Amniotic stem cell (primary cell): ENCODE measurements around the gene ATP5F1D.
"Not testable (repeated sequence)": the region's sequence is repeated elsewhere in the genome, so short reads cannot be mapped to it uniquely, and the experiment has no call there.

Experiments
- DNase-seq: peaks from one replicate; lab custom pipeline; 2025; lab: John Stamatoyannopoulos, UW

ATP5F1D gene

GRCh38 chr19:1233115-1233667, 8.4 kb upstream of the ATP5F1D start:
- DNase-seq, result no peak

GRCh38 chr19:1234051-1234954, 7.2 kb upstream of the ATP5F1D start:
- no peak for DNase-seq

GRCh38 chr19:1234955-1235380, 6.6 kb upstream of the ATP5F1D start:
- DNase-seq, result no peak

GRCh38 chr19:1235625-1236538, 5.7 kb upstream of the ATP5F1D start:
- DNase-seq, result no peak

GRCh38 chr19:1236576-1236975, 5.0 kb upstream of the ATP5F1D start:
- DNase-seq, result no peak

- no peak for DNase-seq
Observed at GRCh38 chr19:1237027-1237659, 4.4 kb upstream of the ATP5F1D start.

- no peak for DNase-seq
Observed at GRCh38 chr19:1237754-1238368, 3.7 kb upstream of the ATP5F1D start, which contains the start of gene CBARP. CBARP (minus strand) TSS chr19:1238005; CDS start chr19:1236100, 1,905 bp downstream.

- DNase-seq, result no peak
Observed at GRCh38 chr19:1238369-1239303, 2.9 kb upstream of the ATP5F1D start.

- DNase-seq, result no peak
Observed at GRCh38 chr19:1239420-1239795, 2.1 kb upstream of the ATP5F1D start.

GRCh38 chr19:1239796-1240737, 1.5 kb upstream of the ATP5F1D start:
- peak; percentile 56 for DNase-seq

GRCh38 chr19:1240925-1241324, 626 bp upstream of the ATP5F1D start:
- DNase-seq, result no peak

- DNase-seq, result peak; percentile 48
Observed at GRCh38 chr19:1243768-1244692, 2.5 kb downstream of the ATP5F1D start.

GRCh38 chr19:1244693-1245451, 3.3 kb downstream of the ATP5F1D start:
- DNase-seq, result no peak

GRCh38 chr19:1245494-1246264, 4.1 kb downstream of the ATP5F1D start:
- no peak for DNase-seq

- not testable (repeated sequence) for DNase-seq
Observed at GRCh38 chr19:1246265-1247087, 4.9 kb downstream of the ATP5F1D start.

- no peak for DNase-seq
Observed at GRCh38 chr19:1247748-1248138, 6.2 kb downstream of the ATP5F1D start.
